CD1c-positive myeloid dendritic cell (primary cell): ENCODE results near the gene CCL24.
"Not testable (repeated sequence)": the region's sequence is repeated elsewhere in the genome, so short reads cannot be mapped to it uniquely, and the experiment has no call there.

Experiments
- DNase-seq: peaks from one replicate; pipeline ENCODE4 v3.0.0-alpha.2; 2016; ENCODE audit errors: extremely low spot score

CCL24 gene

GRCh38 chr7:75780647-75781273, 32.8 kb downstream of the CCL24 start:
- not testable (repeated sequence) for DNase-seq

- not testable (repeated sequence) for DNase-seq
Measured at GRCh38 chr7:75779516-75779915, 34.1 kb downstream of the CCL24 start.

- not testable (repeated sequence) for DNase-seq
Measured at GRCh38 chr7:75779035-75779434, 34.6 kb downstream of the CCL24 start.

- peak; percentile 20 for DNase-seq
Measured at GRCh38 chr7:75776295-75776971, 37.2 kb downstream of the CCL24 start.

- DNase-seq = not testable (repeated sequence)
Measured at GRCh38 chr7:75773958-75774357, 39.6 kb downstream of the CCL24 start.

GRCh38 chr7:75772081-75773077, 41.2 kb downstream of the CCL24 start, which contains the start of gene CCL26:
TSS of gene CCL26 (minus strand) at chr7:75772211. CDS start at chr7:75772176, 35 bp downstream.
- peak; percentile 24 for DNase-seq

GRCh38 chr7:75771224-75771623, 42.4 kb downstream of the CCL24 start:
- DNase-seq = no peak

GRCh38 chr7:75762350-75762917, 51.2 kb downstream of the CCL24 start:
- peak; percentile 63 for DNase-seq

GRCh38 chr7:75761801-75762200, 51.8 kb downstream of the CCL24 start:
- DNase-seq = not testable (repeated sequence)
